Thoracic aorta (tissue), 2 donors: ENCODE data around the gene RBM23. TPM values are rescaled to one million over a fixed set of nuclear protein-coding genes. Genes with fewer than 3 reads are reported as not detected.
"Not testable (repeated sequence)": the region's sequence is repeated elsewhere in the genome, so short reads cannot be mapped to it uniquely, and the experiment has no call there.

Source experiments
- ATAC-seq: fragments of 150-250 bp; one replicate; pipeline ENCODE4 v1.8.0; 2017; ENCODE audit warnings: low read depth; ENCODE audit not compliant: insufficient number of reproducible peaks, low FRiP score
- DNase-seq: peaks from one replicate; pipeline ENCODE4 v3.0.0-alpha.2; 2020; ENCODE audit warnings: low spot score
- H3K27ac ChIP-seq, 2 donors: fragments of 200-600 bp; sonication (generic); 1 replicate in 1 of 2; 2 replicates in 1 of 2; pipeline ENCODE4 v1.5.1; 2016; ENCODE audit warnings: mild to moderate bottlenecking in 2 of 2, moderate library complexity in 2 of 2
- H3K27me3 ChIP-seq: fragments of 200-600 bp; sonication (generic); replicated peaks from 2 replicates; pipeline ENCODE4 v1.6.0; 2016; ENCODE audit warnings: mild to moderate bottlenecking; ENCODE audit not compliant: insufficient read depth
- H3K36me3 ChIP-seq: fragments of 200-600 bp; sonication (generic); one replicate; pipeline ENCODE4 v1.5.1; 2016
- H3K4me1 ChIP-seq, 2 donors: fragments of 200-600 bp; sonication (generic); 1 replicate in 1 of 2; 2 replicates in 1 of 2; pipeline versions ENCODE4 v1.5.1 to v1.6.0; 2016; ENCODE audit warnings: low read depth in 2 of 2, mild to moderate bottlenecking in 1 of 2; ENCODE audit not compliant: control insufficient read depth in 1 of 2
- H3K4me3 ChIP-seq: fragments of 200-600 bp; sonication (generic); 2 replicates; pipeline ENCODE4 v1.5.1; 2016; ENCODE audit warnings: mild to moderate bottlenecking
- H3K9me3 ChIP-seq: fragments of 200-600 bp; sonication (generic); 2 replicates; pipeline ENCODE4 v1.5.1; 2016
- total RNA-seq, 2 donors: library from RNA; depleted of rRNA; stranded (reverse); fragments of >200 nt; gene quantifications; one replicate each; pipeline versions ENCODE4 v1.1.0 to v1.2.3, GENCODE V29; 2016
- TF ChIP-seq, protein P1 (sequence below): fragments of 200-600 bp; sonication (generic); IDR thresholded peaks from one replicate; pipeline ENCODE4 v1.5.1; 2019; ENCODE audit warnings: antibody characterized with exemption

RBM23 gene
- total RNA-seq, result 100 to 1,000 TPM in 1 of 2 donors, 10 to 100 TPM in 1; 75.9 to 731 TPM

GRCh38 chr14:22918804-22919600 lies at the start of gene RBM23:
Gene RBM23 (minus strand): TSS chr14:22919149.
- no peaks in the 10 kb centered on the region for H3K27me3 ChIP-seq
- TF ChIP-seq, protein P1, sequence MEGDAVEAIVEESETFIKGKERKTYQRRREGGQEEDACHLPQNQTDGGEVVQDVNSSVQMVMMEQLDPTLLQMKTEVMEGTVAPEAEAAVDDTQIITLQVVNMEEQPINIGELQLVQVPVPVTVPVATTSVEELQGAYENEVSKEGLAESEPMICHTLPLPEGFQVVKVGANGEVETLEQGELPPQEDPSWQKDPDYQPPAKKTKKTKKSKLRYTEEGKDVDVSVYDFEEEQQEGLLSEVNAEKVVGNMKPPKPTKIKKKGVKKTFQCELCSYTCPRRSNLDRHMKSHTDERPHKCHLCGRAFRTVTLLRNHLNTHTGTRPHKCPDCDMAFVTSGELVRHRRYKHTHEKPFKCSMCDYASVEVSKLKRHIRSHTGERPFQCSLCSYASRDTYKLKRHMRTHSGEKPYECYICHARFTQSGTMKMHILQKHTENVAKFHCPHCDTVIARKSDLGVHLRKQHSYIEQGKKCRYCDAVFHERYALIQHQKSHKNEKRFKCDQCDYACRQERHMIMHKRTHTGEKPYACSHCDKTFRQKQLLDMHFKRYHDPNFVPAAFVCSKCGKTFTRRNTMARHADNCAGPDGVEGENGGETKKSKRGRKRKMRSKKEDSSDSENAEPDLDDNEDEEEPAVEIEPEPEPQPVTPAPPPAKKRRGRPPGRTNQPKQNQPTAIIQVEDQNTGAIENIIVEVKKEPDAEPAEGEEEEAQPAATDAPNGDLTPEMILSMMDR, result no peak
- H3K4me1 ChIP-seq, result peaks cover 16 to 24% of the 10 kb centered on the region in 2 donors
- peak within 1 kb of the TSS; percentile 96 to 99 for H3K27ac ChIP-seq
- H3K4me3 ChIP-seq, result peak within 1 kb of the TSS; percentile 91
- peaks cover 18% of the 10 kb centered on the region for H3K36me3 ChIP-seq
- ATAC-seq, result peak; percentile 99
- peak; percentile 100 for DNase-seq
- H3K9me3 ChIP-seq, result no peaks in the 10 kb centered on the region

GRCh38 chr14:22966783-22967269 lies 47.9 kb upstream of the RBM23 start:
- H3K36me3 ChIP-seq, result no peaks in the 10 kb centered on the region
- TF ChIP-seq, protein P1, result no peak
- DNase-seq, result no peak
- no peaks in the 10 kb centered on the region for H3K9me3 ChIP-seq
- no peaks in the 10 kb centered on the region for H3K4me1 ChIP-seq
- H3K27me3 ChIP-seq, result no peaks in the 10 kb centered on the region
- no peak for ATAC-seq
- H3K27ac ChIP-seq, result no peak overlapping the region
- no peak overlapping the region for H3K4me3 ChIP-seq

- H3K4me3 ChIP-seq, H3K4me1 ChIP-seq, H3K9me3 ChIP-seq, ATAC-seq, H3K27ac ChIP-seq, DNase-seq, H3K27me3 ChIP-seq, H3K36me3 ChIP-seq: not testable (repeated sequence)
Observed at GRCh38 chr14:22965916-22966782, 47.2 kb upstream of the RBM23 start.

- H3K4me3 ChIP-seq, result no peak overlapping the region
- no peaks in the 10 kb centered on the region for H3K9me3 ChIP-seq
- DNase-seq (no peak), ATAC-seq (no peak)
- no peaks in the 10 kb centered on the region for H3K4me1 ChIP-seq
- H3K27me3 ChIP-seq, result no peaks in the 10 kb centered on the region
- no peaks in the 10 kb centered on the region for H3K36me3 ChIP-seq
- TF ChIP-seq, protein P1, result no peak
- no peak overlapping the region for H3K27ac ChIP-seq
Observed at GRCh38 chr14:22962061-22962676, 43.2 kb upstream of the RBM23 start.

DNA sequence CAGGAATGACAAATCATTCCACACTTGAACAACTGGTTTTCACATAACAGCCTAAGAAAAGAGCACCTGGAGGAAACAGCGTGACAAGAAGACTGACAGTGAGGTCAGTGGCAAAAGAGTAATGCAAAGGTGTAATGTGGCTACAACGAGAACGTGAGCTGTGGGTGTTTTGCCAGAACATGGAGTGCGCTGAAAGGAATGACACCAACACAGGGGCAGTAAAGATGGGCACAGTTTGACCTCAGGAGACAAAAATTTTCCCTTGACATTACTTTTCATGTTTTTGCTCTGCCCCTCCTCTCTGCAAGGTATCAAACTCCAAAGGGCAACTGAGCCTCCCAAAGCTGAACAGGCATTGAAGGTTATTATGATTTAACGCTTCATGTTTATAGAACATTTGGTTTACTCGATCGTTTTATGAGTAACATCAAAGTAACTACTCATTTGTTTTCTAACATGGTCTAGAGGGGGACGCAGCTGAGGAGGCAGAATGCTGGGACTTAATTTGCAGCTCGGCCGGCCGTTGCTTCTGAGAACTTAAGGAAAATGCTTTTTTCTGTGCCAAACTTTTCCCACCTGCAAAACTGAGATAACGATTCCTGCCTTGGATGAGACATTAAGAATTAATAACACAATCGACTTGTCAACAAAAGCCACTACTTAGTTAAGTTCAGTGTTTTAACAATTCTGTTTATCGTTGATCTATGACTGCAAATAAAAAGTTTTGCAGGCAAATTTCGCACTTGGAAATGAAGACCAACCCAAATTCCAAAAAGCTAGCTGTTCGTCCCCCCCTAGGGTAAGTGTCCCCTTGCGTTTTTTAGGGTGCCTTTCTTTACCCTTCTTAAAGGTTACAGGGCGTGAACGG lies 37.0 kb upstream of the RBM23 start:
- peaks cover 6 to 10% of the 10 kb centered on the region in 2 donors for H3K4me1 ChIP-seq
- H3K36me3 ChIP-seq, result peaks cover 7% of the 10 kb centered on the region
- ATAC-seq, result no peak
- no peaks in the 10 kb centered on the region for H3K9me3 ChIP-seq
- peak overlapping the region; percentile 95 for H3K4me3 ChIP-seq
- no peaks in the 10 kb centered on the region for H3K27me3 ChIP-seq
- peak overlapping the region; percentile 95 to 96 for H3K27ac ChIP-seq
- TF ChIP-seq, protein P1, result no peak
- DNase-seq, result no peak
